GM12878 (cell line): Measurements from ENCODE around the gene CRYGS. TPM values are rescaled to one million over a fixed set of nuclear protein-coding genes. Genes with fewer than 3 reads are reported as not detected.
A peak's percentile ranks its signal among the peaks of the same experiment; 100 is the strongest.
"Not testable (repeated sequence)": the region's sequence is repeated elsewhere in the genome, so short reads cannot be mapped to it uniquely, and the experiment has no call there.

Source experiments
- ATAC-seq: fragments of 200-7000 bp; cut with Tn5 transposase; 3 replicates; pipeline ENCODE4 v1.9.1; 2020; ENCODE audit warnings: mild to moderate bottlenecking, moderate library complexity
- BruUV-seq: library from RNA; stranded (reverse); fragments of 400-500 nt; replicated peaks from 2 replicates; lab custom pipeline; 2021; lab: Mats Ljungman, UMichigan
- CTCF ChIA-PET: fragments of 300-600 bp; sonication (Branson Sonifier 250); formaldehyde crosslinking; extraction: SDS; loops from one replicate; lab custom pipeline; 2021; ENCODE audit warnings: inconsistent platforms; lab: Yijun Ruan, JAX
- POLR2A ChIA-PET: fragments of 350-600 bp; formaldehyde crosslinking; extraction: SDS; loops from one replicate; lab custom pipeline; 2021; ENCODE audit warnings: inconsistent platforms; lab: Charles Lee
- RAD21 ChIA-PET: fragments of 300-600 bp; sonication (Branson Sonifier 250); formaldehyde crosslinking; loops from one replicate; lab custom pipeline; 2023; ENCODE audit warnings: antibody characterized with exemption; ENCODE audit not compliant: unreplicated experiment; lab: Charles Lee
- SMC1A ChIA-PET: fragments of 300-600 bp; sonication (Branson Sonifier 250); formaldehyde crosslinking; loops from one replicate; lab custom pipeline; 2023; ENCODE audit not compliant: unreplicated experiment, uncharacterized antibody; lab: Charles Lee
- DNase-seq: peaks from one replicate; pipeline ENCODE4 v3.0.0-alpha.2; 2011; ENCODE audit warnings: low read depth, low spot score
- FAIRE-seq: peaks from 3 replicates; lab custom pipeline; 2011; peaks lifted over from hg19 to GRCh38; lab: Jason Lieb, UNC
- H2AFZ ChIP-seq: 2 replicates; pipeline ENCODE4 v1.6.0; 2011; ENCODE audit warnings: low read depth, low read length, control low read depth; ENCODE audit not compliant: control insufficient read depth
- H3K27ac ChIP-seq: 2 replicates; pipeline ENCODE4 v1.5.1; 2011; ENCODE audit warnings: control low read depth; ENCODE audit not compliant: control insufficient read depth, insufficient read depth
- H3K27me3 ChIP-seq, 2 experiments: replicated peaks in 1 of 2; 2 replicates each; pipeline versions ENCODE4 v1.6.0 to v1.6.1; 2011; ENCODE audit warnings: low read length in 1 of 2; ENCODE audit not compliant: control insufficient read depth in 2 of 2, insufficient read depth in 2 of 2
- H3K36me3 ChIP-seq, 2 experiments: 2 replicates each; pipeline ENCODE4 v1.5.1; 2011; ENCODE audit warnings: low read length in 1 of 2; ENCODE audit not compliant: control insufficient read depth in 2 of 2, insufficient read depth in 2 of 2
- H3K4me1 ChIP-seq: 2 replicates; pipeline ENCODE4 v1.6.1; 2011; ENCODE audit warnings: mild to moderate bottlenecking, low read length, moderate library complexity, mixed read lengths; ENCODE audit not compliant: control insufficient read depth, insufficient read depth
- H3K4me2 ChIP-seq: 2 replicates; pipeline ENCODE4 v1.6.0; 2011; ENCODE audit warnings: control low read depth; ENCODE audit not compliant: control insufficient read depth, insufficient read depth
- H3K4me3 ChIP-seq: fragments of 200-600 bp; sonication (generic); 2 replicates; pipeline ENCODE4 v1.5.1; 2016
- H3K79me2 ChIP-seq: 2 replicates; pipeline ENCODE4 v1.6.0; 2011; ENCODE audit warnings: low read length; ENCODE audit not compliant: control insufficient read depth, insufficient read depth
- H3K9ac ChIP-seq: 2 replicates; pipeline ENCODE4 v1.8.0; 2011; ENCODE audit warnings: low read length, control low read depth, mixed read lengths; ENCODE audit not compliant: control insufficient read depth, insufficient read depth
- H3K9me3 ChIP-seq: replicated peaks from 3 replicates; pipeline ENCODE4 v1.5.1; 2011; ENCODE audit warnings: mild to moderate bottlenecking, low read length; ENCODE audit not compliant: control insufficient read depth, insufficient read depth
- H4K20me1 ChIP-seq: 2 replicates; pipeline ENCODE4 v1.6.0; 2011; ENCODE audit not compliant: control insufficient read depth, insufficient read depth
- HDAC6 ChIP-seq: fragments of 200-600 bp; sonication (generic); IDR thresholded peaks from one replicate; pipeline ENCODE4 v1.8.0; 2017; ENCODE audit warnings: antibody characterized with exemption; ENCODE audit not compliant: unreplicated experiment
- WGBS: methylation state at CpG from one replicate; pipeline ENCODE4 v1.1.6; 2016; ENCODE audit warnings: low lambda C conversion rate; ENCODE audit not compliant: insufficient replicate concordance, insufficient coverage; ENCODE audit errors: missing lambda C conversion rate; 5-methylcytosine and 5-hydroxymethylcytosine counted together
- in situ Hi-C: fragments of 300-500 bp; cut with MboI; formaldehyde crosslinking; loops from 9 replicates; pipeline ENCODE4 v1.14.3; 2018; ENCODE audit warnings: mixed read lengths
- intact Hi-C: fragments of 100-400 bp; cut with micrococcal nuclease; formaldehyde crosslinking; loops from one replicate; pipeline ENCODE4 v1.14.2; 2022; ENCODE audit not compliant: unreplicated experiment
- polyA plus RNA-seq, 11 experiments: library from polyadenylated mRNA; depleted of rRNA in 4 of 11; unstranded in 6 of 11; stranded (reverse) in 5 of 11; fragments of >200 nt; fragmentation: Nextera tagmentation in 4 of 11; fragmentation: Illumina TruSeq in 1 of 11; extraction: Ambion mirVana in 4 of 11; extraction: Trizol in 1 of 11; gene quantifications; 1 replicate in 1 of 11; 2 replicates in 10 of 11; pipeline versions ENCODE4 v1.2.1 to v1.2.3, GENCODE V29; 2011 to 2016; ENCODE audit warnings: inconsistent platforms in 2 of 11, missing spikeins in 2 of 11, low read depth in 1 of 11
- total RNA-seq, 4 experiments: library from RNA; depleted of rRNA in 3 of 4; stranded (reverse); fragments of >200 nt in 3 of 4; fragmentation: Illumina TruSeq in 1 of 4; extraction: Trizol in 1 of 4; gene quantifications; 2 replicates each; pipeline versions ENCODE4 v1.2.1 to v1.2.3, GENCODE V29; 2013 to 2021

Gene CRYGS
- total and polyA plus RNA-seq, 10 of the 15 experiments (the other 5 are each of a cell fraction or from before 2014, with no cell fraction given): 1.1 to 6.0 (median 2.5) TPM

- ATAC-seq: no peak
- ChIA-PET SMC1A (interaction anchor here (0.7 to 3.8 kb wide), 11 partner anchors 9 to 631 kb away, joined by 3 to 23 read pairs (median 4); no protein-coding TSS in a partner anchor), CTCF (interaction anchor here (0.7 to 2.5 kb wide), 11 partner anchors 30 to 626 kb away, joined by 3 to 18 read pairs (median 4); no protein-coding TSS in a partner anchor), POLR2A (interaction anchor here (0.6 to 2.9 kb wide), 15 partner anchors 15 to 458 kb away, joined by 3 to 20 read pairs (median 4); partner anchors contain the start of genes EIF4A2 and RFC4), RAD21 (interaction anchor here (0.6 to 2.5 kb wide), 8 partner anchors 30 to 315 kb away, joined by 3 to 21 read pairs (median 4); partner anchors contain the start of gene EIF4A2)
- FAIRE-seq: no peak
- no peak for TF ChIP-seq HDAC6
- Histone ChIP-seq H2AFZ (peak overlapping the region; percentile 83), H3K4me3 (peak overlapping the region; percentile 89), H3K27me3 (no peaks in the 10 kb centered on the region), H3K79me2 (peaks cover 61% of the 10 kb centered on the region), H3K4me2 (peak overlapping the region; percentile 56), H3K9me3 (no peaks in the 10 kb centered on the region), H3K9ac (peak overlapping the region; percentile 82), H4K20me1 (no peaks in the 10 kb centered on the region), H3K4me1 (peaks cover 10% of the 10 kb centered on the region), H3K27ac (peak overlapping the region; percentile 79), H3K36me3 (peaks cover 0 to 4% of the 10 kb centered on the region in 2 experiments; a peak in 3 of 4 replicates)
- TSS peak; percentile 84 for BruUV-seq
- DNase-seq: no peak
- intact Hi-C loops: loop anchor here (2.0 to 5.0 kb wide), 3 partner anchors 213 to 632 kb away; partner anchors contain the start of genes EIF4A2 and TRA2B
- 3% methylated on average over 7 of the region's 7 CpGs for WGBS
- in situ Hi-C loops: no loop called here
Observed at GRCh38 chr3:186569779-186570095, 25.6 kb upstream of the CRYGS start.

- ChIA-PET POLR2A (interaction anchor here (0.7 to 2.9 kb wide), 8 partner anchors 15 to 423 kb away, joined by 3 to 20 read pairs (median 4); partner anchors contain the start of genes EIF4A2 and RFC4), CTCF (interaction anchor here (0.6 to 2.5 kb wide), 6 partner anchors 18 to 592 kb away, joined by 3 to 18 read pairs (median 4); no protein-coding TSS in a partner anchor), RAD21 (interaction anchor here (0.6 to 4.2 kb wide), 4 partner anchors 17 to 311 kb away, joined by 3 to 28 read pairs (median 3); no protein-coding TSS in a partner anchor), SMC1A (interaction anchor here (0.7 to 3.8 kb wide), 7 partner anchors 8 to 631 kb away, joined by 3 to 23 read pairs (median 4); no protein-coding TSS in a partner anchor)
- in situ Hi-C loops, DNase-seq, H4K20me1 ChIP-seq, H3K27me3 ChIP-seq, H3K36me3 ChIP-seq, BruUV-seq, H3K9me3 ChIP-seq, H2AFZ ChIP-seq, FAIRE-seq, H3K4me1 ChIP-seq, ATAC-seq: not testable (repeated sequence)
- intact Hi-C loops: loop anchor here (5.0 kb wide), 1 partner anchor 453 kb away; no protein-coding TSS in a partner anchor
- Histone ChIP-seq H3K27ac (peak overlapping the region; percentile 79; the same call in 1 of the 2 replicates), H3K4me2 (peak overlapping the region; percentile 56), H3K79me2 (peaks cover 58% of the 10 kb centered on the region), H3K9ac (peak overlapping the region; percentile 82), H3K4me3 (peak overlapping the region; percentile 89)
- WGBS: 83% methylated on average over 10 of the region's 11 CpGs
Observed at GRCh38 chr3:186569361-186569760, 25.2 kb upstream of the CRYGS start.
